Neutrophil (primary cell): ENCODE results near the gene OSGEPL1.
"Not testable (repeated sequence)": the region's sequence is repeated elsewhere in the genome, so short reads cannot be mapped to it uniquely, and the experiment has no call there.

Experiments used
- H3K27ac ChIP-seq: fragments of 200-600 bp; sonication (generic); 2 replicates; pipeline ENCODE4 v1.5.1; 2016; ENCODE audit warnings: mild to moderate bottlenecking, moderate library complexity
- H3K27me3 ChIP-seq: fragments of 200-600 bp; sonication (generic); 2 replicates; pipeline ENCODE4 v1.6.0; 2016; ENCODE audit warnings: mild to moderate bottlenecking
- H3K36me3 ChIP-seq: fragments of 200-600 bp; sonication (generic); 2 replicates; pipeline ENCODE4 v1.5.1; 2017
- H3K4me1 ChIP-seq, 2 experiments: fragments of 200-600 bp in 1 of 2; sonication (generic) in 1 of 2; 1 replicate in 1 of 2; 2 replicates in 1 of 2; pipeline versions ENCODE4 v1.5.1 to v1.6.1; 2013 to 2016; ENCODE audit warnings: low read depth in 1 of 2, low read length in 1 of 2, mild to moderate bottlenecking in 1 of 2, moderate library complexity in 1 of 2; ENCODE audit not compliant: control insufficient read depth in 1 of 2, insufficient read depth in 1 of 2
- H3K4me3 ChIP-seq, 2 experiments: fragments of 200-600 bp in 1 of 2; sonication (generic) in 1 of 2; 1 replicate in 1 of 2; 2 replicates in 1 of 2; pipeline ENCODE4 v1.5.1; 2013 to 2016; ENCODE audit warnings: low read depth in 1 of 2, low read length in 1 of 2, mild to moderate bottlenecking in 1 of 2, moderate library complexity in 1 of 2
- H3K9me3 ChIP-seq: fragments of 200-600 bp; sonication (generic); 2 replicates; pipeline ENCODE4 v1.5.1; 2016
- TF ChIP-seq, protein P1 (sequence below): fragments of 200-600 bp; sonication (generic); IDR thresholded peaks from 2 replicates; pipeline ENCODE4 v1.5.1; 2016; ENCODE audit warnings: antibody characterized with exemption

Gene OSGEPL1

GRCh38 chr2:189762229-189762550 lies 402 bp downstream of the OSGEPL1 start:
- peak overlapping the region; percentile 84 to 87 for H3K4me3 ChIP-seq
- peaks cover 9% of the 10 kb centered on the region for H3K36me3 ChIP-seq
- no peaks in the 10 kb centered on the region for H3K9me3 ChIP-seq
- no peaks in the 10 kb centered on the region for H3K27me3 ChIP-seq
- peak overlapping the region; percentile 86 for H3K27ac ChIP-seq
- H3K4me1 ChIP-seq, result peaks cover 5 to 9% of the 10 kb centered on the region in 2 experiments
- TF ChIP-seq, protein P1, sequence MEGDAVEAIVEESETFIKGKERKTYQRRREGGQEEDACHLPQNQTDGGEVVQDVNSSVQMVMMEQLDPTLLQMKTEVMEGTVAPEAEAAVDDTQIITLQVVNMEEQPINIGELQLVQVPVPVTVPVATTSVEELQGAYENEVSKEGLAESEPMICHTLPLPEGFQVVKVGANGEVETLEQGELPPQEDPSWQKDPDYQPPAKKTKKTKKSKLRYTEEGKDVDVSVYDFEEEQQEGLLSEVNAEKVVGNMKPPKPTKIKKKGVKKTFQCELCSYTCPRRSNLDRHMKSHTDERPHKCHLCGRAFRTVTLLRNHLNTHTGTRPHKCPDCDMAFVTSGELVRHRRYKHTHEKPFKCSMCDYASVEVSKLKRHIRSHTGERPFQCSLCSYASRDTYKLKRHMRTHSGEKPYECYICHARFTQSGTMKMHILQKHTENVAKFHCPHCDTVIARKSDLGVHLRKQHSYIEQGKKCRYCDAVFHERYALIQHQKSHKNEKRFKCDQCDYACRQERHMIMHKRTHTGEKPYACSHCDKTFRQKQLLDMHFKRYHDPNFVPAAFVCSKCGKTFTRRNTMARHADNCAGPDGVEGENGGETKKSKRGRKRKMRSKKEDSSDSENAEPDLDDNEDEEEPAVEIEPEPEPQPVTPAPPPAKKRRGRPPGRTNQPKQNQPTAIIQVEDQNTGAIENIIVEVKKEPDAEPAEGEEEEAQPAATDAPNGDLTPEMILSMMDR, result no peak

DNA sequence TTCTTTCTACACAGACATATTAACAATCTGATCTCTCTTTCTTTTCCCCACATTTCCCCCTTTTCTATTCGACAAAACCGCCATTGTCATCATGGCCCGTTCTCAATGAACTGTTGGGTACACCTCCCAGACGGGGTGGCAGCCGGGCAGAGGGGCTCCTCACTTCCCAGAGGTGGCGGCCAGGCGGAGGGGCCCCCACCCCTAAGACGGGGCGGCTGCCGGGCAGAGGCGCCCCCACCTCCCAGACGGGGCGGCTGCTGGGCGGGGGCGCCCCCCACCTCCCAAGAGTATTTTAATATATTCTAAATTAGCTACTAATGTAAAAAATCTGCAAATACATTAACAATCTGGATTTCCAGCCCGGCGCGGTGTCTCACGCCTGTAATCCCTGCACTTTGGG lies 2.4 kb downstream of the OSGEPL1 start:
- H3K4me3 ChIP-seq, H3K27me3 ChIP-seq, H3K4me1 ChIP-seq, H3K9me3 ChIP-seq, H3K36me3 ChIP-seq, H3K27ac ChIP-seq: not testable (repeated sequence)

- no peaks in the 10 kb centered on the region for H3K4me1 ChIP-seq
- no peaks in the 10 kb centered on the region for H3K36me3 ChIP-seq
- TF ChIP-seq, protein P1, result no peak
- no peaks in the 10 kb centered on the region for H3K27me3 ChIP-seq
- no peak overlapping the region for H3K27ac ChIP-seq
- H3K9me3 ChIP-seq, result no peaks in the 10 kb centered on the region
- no peak overlapping the region for H3K4me3 ChIP-seq
Measured at GRCh38 chr2:189756311-189756952, 6.2 kb downstream of the OSGEPL1 start.

DNA sequence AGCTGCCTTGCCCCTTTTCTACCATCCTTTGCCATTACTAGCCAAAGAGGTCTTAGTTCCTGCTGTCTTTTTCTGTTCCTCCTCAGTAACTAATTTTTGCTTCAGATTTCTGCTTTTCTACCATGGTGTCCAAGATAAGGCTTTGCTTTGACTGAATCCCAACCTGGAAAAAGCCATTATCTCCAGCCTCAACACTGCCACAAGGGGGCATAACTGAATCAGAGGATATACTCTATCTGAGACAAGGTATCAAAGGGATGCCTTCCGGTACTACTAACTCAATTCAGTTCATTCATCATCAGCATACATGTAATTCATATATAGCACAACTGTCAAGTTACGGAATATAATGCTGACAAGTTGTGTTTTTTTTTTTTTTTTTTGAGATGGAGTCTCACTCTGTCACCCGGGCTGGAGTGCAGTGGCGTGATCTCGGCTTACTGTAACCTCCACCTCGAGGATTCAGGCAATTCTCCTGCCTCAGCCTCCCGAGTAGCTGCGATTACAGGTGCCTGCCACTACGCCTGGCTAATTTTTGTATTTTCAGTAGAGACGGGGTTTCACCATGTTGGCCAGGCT lies 11.4 kb downstream of the OSGEPL1 start:
- no peaks in the 10 kb centered on the region for H3K9me3 ChIP-seq
- no peaks in the 10 kb centered on the region for H3K36me3 ChIP-seq
- no peak overlapping the region for H3K4me3 ChIP-seq
- H3K27me3 ChIP-seq, result no peaks in the 10 kb centered on the region
- no peaks in the 10 kb centered on the region for H3K4me1 ChIP-seq
- H3K27ac ChIP-seq, result no peak overlapping the region
- TF ChIP-seq, protein P1, result no peak

GRCh38 chr2:189729430-189729829 lies 33.2 kb downstream of the OSGEPL1 start:
- H3K4me1 ChIP-seq, result no peaks in the 10 kb centered on the region
- no peaks in the 10 kb centered on the region for H3K9me3 ChIP-seq
- H3K36me3 ChIP-seq, result no peaks in the 10 kb centered on the region
- no peak overlapping the region for H3K4me3 ChIP-seq
- H3K27me3 ChIP-seq, result no peaks in the 10 kb centered on the region
- TF ChIP-seq, protein P1, result no peak
- H3K27ac ChIP-seq, result no peak overlapping the region

DNA sequence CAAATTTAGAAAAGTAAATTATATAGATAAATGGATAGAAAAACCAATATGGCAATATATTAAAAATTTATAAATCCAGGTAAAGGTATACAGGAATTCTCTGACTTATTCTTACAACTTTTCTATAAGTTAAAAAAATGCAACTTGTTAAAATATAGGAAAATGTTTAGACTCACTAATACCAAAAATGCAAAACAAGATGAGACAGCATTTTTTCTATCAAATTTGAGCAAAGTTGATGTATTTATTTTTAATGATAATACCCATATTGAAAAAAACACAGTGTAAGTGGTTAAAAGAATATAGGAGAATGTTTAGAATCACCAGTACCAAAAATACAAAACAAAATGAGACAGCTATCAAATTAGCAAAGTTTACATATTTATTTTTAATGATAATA lies 35.7 kb downstream of the OSGEPL1 start:
- Histone ChIP-seq H3K9me3 (no peaks in the 10 kb centered on the region), H3K36me3 (no peaks in the 10 kb centered on the region), H3K4me1 (no peaks in the 10 kb centered on the region), H3K4me3 (no peak overlapping the region), H3K27ac (no peak overlapping the region), H3K27me3 (no peaks in the 10 kb centered on the region)
- TF ChIP-seq, protein P1, result no peak
